ENCODE data around the gene AVPR1A.
"Not testable (repeated sequence)": the region's sequence is repeated elsewhere in the genome, so short reads cannot be mapped to it uniquely, and the experiment has no call there.

Gene AVPR1A

DNA sequence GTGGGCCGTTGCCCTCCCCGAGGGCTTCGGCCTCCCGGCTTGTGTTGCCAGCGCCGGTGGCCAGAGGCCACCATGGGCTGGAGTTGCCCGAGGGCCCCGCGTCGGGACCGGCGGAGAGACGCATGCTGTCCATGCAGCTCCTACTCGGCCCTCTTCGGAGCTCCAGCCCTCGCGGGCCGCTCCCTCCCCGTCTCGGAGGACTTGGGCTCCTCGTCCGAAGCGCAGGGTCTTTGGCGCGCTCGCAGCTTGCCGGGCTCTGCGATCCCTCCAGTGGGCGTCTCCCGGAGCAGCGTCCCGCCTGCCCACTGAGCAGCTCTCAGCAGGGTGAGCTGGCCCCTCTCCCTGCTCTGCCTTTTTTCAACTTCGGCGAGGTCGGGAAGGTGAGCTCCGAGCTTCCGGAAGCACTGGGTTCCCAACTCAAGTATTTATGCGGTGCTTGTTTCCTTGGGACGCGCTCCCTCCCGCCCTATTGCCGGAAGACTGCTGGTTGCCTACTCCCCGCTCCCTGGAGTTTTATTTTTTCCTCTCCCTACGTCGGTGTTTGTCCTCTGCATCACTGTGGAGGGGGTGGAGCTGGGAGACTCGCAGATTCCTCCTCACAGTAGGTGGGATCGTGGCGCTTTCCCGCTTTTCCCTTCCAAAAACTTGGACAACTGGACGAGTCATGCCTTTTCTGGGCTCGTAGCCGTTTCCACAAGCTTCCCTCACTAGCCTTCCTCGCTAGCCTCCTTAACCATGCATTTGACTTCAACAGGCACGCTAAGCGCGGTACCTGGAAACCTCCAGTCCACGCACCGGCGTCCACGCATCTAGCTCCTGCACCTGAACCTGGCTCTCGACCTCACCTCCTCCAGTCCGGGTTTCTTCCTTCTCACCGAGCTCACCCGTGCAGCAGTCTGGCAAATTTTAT is at the start of gene AVPR1A:
Gene AVPR1A (minus strand): TSS at position 489 of the 910 bp plus-strand sequence. CDS start 365 bp downstream, at position 124.
- DNase-seq = no peak

DNA sequence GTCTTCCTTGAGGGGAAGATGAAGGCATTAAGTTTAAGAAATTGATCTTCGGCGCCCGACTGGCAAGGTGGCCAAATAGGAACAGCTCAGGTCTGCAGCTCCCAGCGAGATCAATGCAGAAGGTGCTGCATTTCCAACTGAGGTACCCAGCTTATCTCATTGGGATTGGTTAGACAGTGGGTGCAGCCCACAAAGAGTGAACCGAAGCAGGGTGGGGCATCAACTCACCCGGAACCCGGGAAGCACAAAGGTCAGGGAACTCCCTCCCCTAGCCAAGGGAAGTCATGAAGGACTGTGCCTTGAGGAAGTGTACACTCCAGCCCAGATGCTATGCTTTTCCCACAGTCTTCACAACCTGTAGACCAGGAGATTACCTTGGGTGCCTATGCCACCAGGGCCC is 45.2 kb upstream of the AVPR1A start:
- DNase-seq = no peak

DNA sequence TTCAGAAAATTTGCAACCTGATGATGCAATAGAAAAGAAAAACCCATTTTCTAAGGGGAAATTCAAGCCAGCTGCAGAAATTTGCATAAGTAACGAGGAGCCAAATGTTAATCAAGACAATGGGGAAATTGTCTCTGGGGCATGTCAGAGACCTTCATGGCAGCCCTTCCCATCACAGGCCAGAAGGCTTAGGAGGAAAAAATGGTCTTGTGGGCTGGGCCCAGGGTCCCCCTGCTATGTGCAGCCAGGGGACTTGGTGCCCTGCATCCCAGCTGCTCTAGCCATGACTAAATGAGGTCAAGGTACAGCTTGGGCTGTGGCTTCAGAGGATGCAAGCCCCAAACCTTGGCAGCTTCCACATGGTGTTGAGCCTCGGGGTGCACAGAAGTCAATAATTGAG is 28.2 kb upstream of the AVPR1A start:
- no peak for DNase-seq

DNA sequence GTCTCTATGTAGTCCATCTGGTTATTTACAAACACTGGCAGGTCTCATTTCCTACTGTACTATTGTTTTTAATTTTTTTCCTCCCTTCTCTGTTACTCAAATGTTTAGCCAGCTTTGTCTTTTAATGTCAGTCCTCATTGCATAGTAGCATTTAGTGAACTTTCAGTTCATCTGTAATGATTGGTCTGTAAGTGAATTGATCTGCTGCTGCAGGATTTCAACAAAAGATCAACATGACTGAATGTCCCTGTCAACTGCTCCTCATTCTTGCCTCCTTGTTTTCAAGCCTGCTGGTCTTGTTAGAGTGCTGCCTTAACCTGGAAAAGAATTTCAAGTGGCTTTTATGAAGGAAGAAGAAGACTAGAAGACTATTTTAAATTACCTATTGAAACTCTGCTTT is 19.3 kb upstream of the AVPR1A start:
- DNase-seq = no peak

DNA sequence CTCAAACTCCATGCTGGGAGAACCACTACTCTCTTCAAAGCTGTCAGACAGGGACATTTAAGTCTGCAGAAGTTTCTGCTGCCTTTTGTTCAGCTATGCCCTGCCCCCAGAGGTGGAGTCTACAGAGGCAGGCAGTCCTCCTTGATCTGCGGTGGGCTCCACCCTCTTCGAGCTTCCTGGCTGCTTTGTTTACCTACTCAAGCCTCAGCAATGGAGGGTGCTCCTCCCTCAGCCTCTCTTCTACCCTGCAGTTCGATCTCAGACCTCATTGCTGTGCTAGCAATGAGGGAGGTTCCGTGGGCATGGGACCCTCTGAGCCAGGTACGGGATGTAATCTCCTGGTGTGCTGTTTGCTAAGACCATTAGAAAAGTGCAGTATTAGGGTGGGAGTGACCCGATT is 16.7 kb upstream of the AVPR1A start:
- not testable (repeated sequence) for DNase-seq

DNA sequence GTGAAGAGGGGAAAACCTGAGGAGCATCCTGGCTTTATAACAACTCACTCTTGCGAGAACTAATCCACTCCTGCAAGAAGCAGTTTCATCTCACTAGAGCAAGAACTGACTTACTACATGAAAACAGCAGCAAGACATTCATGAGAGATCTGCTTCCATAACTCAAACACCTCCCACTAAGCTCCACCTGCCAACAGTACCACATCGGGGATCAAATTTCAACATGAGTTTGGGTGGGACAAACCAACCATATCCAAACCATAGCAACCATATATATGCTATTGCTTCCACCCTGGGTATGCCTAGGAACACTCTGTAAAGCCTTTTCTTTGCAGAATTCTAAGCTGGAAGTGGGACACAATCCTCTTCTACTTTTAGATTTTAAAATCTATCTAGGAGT is 13.9 kb upstream of the AVPR1A start:
- DNase-seq = no peak

DNA sequence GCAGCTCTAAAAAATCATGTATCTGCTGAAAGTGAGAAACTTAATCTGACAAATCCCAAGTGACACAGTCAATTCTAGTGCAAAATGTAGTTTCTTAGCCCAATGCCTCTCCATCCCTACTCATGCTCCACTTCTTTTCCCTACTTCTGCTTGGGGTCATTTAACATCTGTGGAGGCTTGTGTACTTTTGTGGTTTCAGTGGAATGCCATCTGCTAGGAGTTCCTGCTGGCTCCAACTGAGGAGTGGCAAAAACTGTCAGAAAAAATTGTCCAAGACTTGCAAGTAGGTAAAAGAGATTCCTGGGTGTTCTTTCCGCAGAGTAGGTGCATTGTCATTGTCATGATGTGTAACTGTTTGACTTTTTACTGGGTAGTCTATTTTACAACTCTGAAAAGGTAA is 12.5 kb upstream of the AVPR1A start:
- no peak for DNase-seq

DNA sequence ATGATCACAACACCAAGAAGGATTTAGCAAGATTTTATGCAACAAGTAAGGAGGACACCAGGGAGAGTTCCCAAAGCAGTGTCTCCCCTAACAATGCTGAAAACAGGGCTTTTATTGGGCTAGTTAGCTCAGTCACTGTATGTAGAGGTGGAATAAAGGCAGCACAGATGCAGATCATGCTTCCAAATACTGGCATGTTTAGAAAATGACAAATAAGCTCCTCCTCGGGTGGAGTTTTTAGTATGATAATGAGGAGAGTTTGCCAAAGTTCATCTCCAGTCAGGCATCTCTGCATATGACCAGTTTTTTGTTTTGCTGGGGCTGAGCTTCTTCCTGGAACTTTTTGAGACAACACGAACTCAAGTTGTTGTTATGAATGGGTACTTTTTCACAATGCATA is 4.4 kb upstream of the AVPR1A start:
- no peak for DNase-seq

DNA sequence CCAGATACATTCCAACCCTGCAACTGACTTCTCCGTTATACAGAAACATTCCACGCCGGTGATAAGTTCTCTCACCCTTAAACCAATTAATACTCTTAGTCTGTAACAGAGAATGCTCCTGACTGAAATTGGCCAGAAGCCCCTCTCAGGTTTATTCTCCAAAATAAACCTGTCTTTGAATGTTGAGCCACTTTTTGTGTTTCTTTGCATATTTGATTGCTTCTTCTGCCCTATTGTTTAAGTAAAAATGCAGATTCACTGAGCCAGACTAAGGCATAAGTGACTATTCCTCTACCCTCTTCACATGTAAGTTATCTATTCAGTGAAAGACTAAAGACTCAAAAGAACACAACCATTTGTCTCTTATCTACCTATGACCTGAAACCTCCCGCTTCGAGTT is 3.6 kb upstream of the AVPR1A start:
- no peak for DNase-seq

DNA sequence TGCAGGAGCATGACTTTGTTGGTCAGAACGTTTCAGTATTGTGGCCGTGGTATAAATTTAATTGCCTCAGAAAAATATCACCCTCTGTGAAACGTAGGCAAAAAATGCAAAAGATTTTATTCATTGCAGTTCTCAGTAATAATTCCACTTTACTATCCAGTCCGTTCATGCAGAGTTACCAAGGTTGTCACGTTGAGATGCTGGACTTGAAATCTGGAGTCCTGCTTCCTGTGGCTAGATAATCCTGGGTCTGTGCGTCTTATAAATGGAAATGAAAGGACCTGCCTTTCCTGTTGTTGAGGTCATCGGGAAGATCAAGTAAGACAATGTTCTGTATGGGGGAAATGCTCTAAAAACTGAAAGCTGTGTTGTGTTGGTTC is 1.3 kb upstream of the AVPR1A start:
- DNase-seq = no peak

DNA sequence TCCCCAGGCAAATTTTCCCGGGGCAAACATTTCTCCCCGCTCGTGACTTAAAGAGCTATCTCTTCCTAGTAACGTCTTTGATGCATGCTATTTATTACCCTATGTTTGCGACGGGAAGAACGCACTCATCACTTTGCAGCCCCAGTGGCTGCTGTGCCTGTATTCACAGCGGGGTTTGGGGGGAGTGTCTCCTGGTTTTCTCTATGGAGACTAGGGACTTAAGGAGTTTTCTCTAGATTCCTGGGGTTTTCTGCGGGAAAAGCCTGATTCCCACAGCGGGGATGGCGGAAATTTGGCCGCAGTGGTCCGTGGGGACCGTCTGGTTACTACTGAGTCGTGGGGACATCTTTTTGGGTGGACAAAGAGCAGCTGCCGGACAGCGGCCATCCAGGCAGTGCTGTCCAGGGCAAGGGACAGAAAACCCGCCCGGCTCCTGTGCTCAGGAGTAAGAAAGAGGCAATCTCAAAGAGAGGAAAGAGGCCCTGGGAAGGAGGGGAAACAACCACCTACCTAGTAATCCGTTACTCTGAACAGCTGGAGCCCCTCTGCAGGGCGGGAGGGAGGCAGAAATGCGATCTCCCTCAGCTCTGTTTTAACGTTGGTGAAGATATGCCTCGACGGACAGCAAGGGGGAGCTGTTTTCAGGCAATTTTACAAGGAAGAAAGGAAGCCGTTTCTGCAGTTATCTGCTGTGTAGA is 771 bp upstream of the AVPR1A start:
- no peak for DNase-seq

DNA sequence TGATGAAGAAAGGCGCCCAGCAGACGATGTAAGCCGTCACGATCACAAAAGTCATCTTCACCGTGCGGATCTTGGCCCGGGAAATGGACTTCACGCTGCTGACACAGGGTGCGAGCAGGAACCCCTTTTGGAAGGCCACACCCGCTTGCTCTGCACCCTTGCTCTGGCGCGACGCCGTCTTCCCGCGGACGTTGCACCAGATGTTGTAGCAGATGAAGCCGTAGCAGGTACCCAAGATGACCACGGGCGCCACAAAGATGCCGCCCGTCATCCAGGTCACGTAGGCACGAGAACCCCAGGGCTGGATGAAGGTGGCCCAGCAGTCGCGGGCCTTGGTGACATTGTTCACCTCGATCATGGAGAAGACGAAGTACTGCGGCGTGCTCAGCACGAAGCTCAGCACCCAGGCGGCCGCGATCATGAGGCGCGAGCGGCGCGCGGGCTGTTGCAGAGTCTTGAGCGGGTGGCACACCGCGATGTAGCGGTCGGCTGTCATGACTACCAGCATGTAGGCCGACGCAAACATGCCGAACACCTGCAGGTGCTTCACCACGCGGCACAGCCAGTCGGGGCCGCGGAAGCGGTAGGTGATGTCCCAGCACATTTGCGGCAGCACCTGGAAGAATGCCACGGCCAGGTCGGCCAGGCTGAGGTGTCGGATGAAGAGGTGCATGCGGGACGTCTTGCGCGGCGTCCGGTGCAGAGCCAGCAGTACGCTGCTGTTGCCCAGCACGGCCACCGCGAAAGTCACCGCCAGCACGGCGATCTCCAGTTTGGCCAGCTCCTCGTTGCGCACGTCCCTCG is 890 bp downstream of the AVPR1A start:
- DNase-seq = no peak

DNA sequence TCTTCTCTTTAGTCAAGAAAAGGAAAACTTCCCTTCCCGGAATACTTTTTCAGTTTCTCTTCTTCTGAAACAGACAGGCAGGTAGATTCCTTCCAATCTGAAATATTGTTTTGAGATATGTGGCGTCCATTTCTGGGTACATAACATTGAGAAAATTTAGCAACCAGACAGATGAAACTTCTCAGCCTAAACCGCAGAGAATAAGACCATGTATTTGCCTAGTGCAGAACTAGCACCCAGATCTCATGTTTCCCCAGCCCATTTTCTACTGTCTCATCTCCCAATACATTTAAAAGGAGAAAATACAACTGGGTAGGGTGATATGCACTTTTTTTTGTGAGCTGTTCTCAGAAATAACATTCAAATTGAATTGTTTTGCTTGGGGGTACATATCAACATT is 6.4 kb downstream of the AVPR1A start:
- no peak for DNase-seq

DNA sequence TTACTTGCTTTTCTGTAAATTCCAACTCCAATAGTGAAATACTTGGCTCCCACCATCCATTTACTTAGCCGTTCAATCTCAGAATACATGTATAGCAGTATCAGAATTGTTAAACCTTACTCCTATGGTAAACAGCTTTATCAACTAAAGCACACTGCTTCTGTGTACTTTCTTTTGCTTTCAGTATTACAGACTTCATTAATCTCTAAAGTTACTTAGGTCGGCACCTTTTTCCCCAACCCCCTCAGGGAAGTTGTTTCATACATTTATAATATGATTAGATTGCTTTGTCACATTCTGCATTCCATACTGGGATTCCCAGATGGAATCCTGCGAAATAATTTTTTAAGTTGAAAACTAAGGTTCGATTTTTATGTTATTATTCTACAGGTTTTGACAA is 12.5 kb downstream of the AVPR1A start:
- no peak for DNase-seq

DNA sequence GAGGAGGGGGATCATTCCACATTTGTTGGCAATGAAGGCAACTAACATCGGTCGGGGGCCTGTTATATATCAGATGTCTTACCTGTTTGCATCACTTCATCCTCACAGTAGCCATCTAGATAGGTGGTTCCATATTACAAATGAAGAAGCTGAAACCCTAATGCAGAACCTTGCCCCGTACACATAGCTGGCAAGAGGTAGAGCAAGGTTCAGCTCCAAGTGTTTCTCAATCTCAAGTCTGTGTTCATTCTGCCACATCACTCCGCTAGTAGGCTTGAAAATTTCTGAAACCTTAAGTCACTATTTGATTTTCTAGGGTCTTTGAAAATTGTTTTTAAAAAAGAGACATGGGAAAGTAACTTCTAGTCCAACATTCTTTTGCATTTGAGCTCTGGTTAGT is 17.0 kb downstream of the AVPR1A start:
- no peak for DNase-seq

DNA sequence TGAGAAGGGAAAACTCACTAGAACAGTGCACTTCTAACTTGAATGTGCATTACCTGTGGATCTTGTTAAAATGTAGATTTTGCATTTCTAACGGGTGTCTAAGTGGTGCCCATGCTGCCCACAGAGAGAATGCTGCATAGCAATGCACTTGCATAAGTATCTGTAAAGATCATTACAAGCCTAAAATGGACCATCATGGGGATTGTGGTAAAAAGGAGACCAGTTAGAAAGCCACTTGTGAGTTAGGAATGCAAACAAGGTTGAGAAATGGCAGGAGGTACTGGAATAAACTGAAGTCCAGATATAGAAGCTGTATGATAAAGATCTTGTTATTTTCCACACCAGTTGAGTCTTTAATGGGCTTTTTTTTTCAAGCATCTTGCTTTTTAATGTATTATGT is 18.8 kb downstream of the AVPR1A start:
- no peak for DNase-seq

DNA sequence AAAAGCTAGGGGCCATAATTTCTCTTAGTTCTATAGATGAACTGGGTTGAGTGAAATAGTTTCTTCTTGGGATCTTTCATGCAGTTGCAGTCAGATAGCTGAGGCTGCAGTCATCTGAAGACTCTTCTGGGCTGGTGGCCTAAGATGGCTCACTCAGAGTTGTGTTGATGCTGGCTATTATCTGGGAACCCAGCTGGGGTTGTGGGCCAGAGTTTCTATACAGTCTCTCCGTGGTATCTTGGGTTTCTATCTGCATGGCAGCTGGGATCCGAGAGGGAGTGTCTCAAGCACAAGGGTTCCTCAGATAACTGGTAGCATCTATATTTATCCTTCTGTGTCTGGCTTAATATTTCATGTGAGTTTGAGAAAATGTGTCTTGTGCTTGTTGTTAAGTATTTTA is 21.1 kb downstream of the AVPR1A start:
- no peak for DNase-seq

DNA sequence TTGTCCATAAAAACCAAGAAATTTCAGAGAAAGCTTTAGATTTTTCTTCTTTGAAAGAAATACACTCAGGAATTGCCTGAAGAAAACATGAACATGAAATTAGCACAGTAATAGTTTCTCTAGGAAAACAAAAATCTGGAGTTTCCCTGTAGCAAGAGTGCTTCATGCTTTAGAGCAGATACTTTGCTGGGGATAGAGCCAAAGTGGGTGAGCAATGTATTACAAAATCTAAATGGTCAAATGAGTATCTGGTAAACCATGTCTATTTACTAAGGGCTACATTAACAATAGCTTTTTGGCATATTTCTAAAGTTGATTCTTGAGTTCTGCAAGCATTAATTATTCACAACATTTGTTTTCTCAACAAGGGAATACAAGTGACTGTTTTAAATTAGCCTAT is 26.2 kb downstream of the AVPR1A start:
- DNase-seq = no peak

DNA sequence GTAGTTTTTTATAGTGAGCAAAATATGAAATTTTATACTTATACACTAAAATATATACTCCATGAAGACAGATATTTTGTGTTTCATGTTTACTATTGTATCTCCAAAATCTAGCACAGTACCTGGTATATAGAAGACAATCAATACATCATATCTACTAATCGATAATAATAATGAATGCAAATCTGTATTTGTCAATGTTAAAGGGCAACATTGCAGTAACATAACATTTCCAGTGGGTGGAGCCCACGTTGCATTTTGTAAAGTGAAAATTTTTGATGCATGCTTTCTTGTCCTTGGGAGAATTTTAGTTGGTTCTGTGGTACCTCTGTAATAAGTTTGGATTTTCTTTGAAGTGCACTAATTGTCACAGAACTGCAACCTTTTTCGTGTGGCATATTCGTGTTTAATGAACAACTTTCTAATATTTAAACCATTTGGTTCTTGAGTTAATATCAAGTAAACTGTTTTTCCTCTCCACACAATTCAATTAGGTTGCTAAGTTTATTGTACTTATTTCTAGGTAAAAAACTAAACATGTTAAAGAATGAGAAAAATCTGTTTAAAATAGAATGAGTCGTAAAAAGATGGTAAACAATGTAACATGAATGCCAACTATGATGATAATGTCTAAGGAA is 47.4 kb downstream of the AVPR1A start:
- peak; percentile 2 for DNase-seq

DNA sequence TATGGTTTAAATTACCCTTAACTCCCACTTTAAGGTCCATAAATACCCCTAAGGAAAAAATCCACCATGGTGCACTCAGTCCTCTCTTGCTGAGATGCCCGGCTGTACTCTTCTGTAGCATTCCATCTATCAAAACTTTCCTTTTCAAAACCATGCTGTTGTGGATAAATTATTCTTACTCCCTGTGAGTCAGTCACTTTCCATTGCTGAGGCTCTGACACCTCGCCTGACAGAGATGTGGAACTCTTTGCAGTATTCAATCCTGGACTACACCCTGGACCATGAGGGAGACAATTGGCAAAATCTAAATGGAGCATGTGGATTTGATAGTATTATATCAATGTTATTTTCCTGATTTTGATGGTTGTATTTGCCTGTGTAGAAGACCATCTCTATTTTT is 49.1 kb downstream of the AVPR1A start:
- DNase-seq = no peak

DNA sequence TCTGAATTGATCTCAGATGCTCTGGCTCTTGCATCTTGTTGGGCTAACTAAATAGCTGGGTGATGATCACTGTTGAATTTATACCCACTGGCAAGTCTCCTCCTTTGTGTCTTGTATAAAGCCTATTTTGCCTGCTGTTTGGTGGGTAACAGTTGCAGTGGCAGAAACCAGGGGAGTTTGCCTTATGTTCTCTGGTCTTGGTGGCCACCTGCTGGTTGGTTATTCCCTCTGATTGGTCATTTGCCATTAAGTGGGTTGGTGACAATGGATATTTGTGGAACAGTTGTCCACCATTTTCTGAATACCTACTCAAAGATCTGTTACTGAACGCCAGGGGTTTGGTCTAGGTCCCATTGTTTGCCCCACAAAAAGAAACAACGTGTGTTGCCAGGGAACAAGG is 52.1 kb downstream of the AVPR1A start:
- DNase-seq = no peak

DNA sequence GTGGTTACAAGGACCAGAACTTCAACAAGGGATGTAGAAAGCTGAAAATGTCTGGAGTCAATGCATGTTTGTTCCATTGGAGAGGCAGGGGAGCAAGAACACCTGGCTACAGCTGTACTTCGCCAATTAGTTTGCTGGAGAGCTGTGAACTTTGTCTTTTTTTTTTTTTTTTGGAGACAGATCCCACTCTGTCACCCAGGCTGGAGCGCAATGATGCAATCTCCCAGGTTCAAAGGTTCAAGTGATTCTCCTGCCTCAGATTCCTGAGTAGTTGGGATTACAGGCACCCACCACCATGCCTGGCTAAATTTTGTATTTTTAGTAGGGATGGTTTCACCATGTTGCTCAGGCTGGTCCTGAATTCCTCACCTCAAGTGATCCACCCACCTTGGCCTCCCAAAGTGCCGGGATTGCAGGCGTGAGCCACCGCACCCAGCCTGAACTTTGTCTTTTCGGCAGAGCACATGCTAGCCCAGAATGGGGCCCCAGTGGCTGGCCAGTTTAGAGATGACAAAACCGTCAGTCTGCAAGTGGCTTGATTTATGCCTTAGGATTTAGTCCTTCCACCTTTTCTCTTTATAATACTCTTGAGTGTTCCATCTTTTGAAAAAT is 55.5 kb downstream of the AVPR1A start:
- no peak for DNase-seq

DNA sequence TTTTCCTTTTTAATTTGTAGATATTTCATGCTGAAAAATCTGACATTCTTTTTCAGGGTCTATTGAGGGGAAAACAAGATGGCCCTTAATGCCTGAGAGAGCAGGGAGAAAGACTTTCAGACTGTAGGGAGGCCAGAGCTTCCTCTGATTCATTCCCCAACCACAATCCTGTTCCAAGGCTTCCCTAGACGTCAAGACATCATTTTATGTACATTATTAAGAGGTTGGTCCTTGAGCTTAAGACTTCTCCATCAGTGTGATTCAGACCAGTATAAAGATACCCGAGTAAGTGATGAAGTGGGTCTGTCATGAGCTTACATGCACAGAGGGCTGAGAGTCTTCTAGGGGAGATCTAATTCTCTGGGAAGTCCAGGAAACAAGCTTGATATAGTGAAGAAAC is 57.3 kb downstream of the AVPR1A start:
- no peak for DNase-seq
